Mesenchymal stem cell (in vitro differentiated cells and primary cell): ENCODE results near the gene TESK1.

Experiments
- DNase-seq: peaks from one replicate; pipeline ENCODE4 v3.0.0-alpha.2; 2013
- H2AFZ ChIP-seq: one replicate; pipeline ENCODE4 v1.6.1; 2013; ENCODE audit warnings: low read depth, mild to moderate bottlenecking, control low read depth, inconsistent platforms, low read length, moderate library complexity
- H2AK5ac ChIP-seq: 2 replicates; pipeline ENCODE4 v1.6.1; 2013; ENCODE audit warnings: low read length, moderate library complexity, mild to moderate bottlenecking, inconsistent platforms; ENCODE audit not compliant: severe bottlenecking
- H2BK120ac ChIP-seq: one replicate; pipeline ENCODE4 v1.6.1; 2013; ENCODE audit warnings: low read depth, mild to moderate bottlenecking, inconsistent platforms, low read length, moderate library complexity
- H2BK12ac ChIP-seq, 2 experiments: one replicate each; pipeline ENCODE4 v1.6.1; 2013; ENCODE audit warnings: inconsistent platforms in 2 of 2, low read length in 2 of 2, mild to moderate bottlenecking in 2 of 2, moderate library complexity in 2 of 2, control low read depth in 1 of 2
- H2BK15ac ChIP-seq: one replicate; pipeline ENCODE4 v1.6.1; 2013; ENCODE audit warnings: mild to moderate bottlenecking, low read depth, inconsistent platforms; ENCODE audit not compliant: poor library complexity, severe bottlenecking
- H2BK5ac ChIP-seq: 2 replicates; pipeline ENCODE4 v1.6.1; 2013; ENCODE audit warnings: low read depth, mild to moderate bottlenecking, low read length, control low read depth, inconsistent platforms; ENCODE audit not compliant: poor library complexity, severe bottlenecking
- H3K14ac ChIP-seq, 2 experiments: one replicate each; pipeline ENCODE4 v1.6.1; 2013; ENCODE audit warnings: inconsistent platforms in 2 of 2, low read length in 2 of 2, control low read depth in 1 of 2, mild to moderate bottlenecking in 1 of 2, moderate library complexity in 1 of 2
- H3K18ac ChIP-seq, 2 experiments: one replicate each; pipeline ENCODE4 v1.6.1; 2013; ENCODE audit warnings: inconsistent platforms in 2 of 2, low read length in 2 of 2, control low read depth in 1 of 2, low read depth in 1 of 2, mild to moderate bottlenecking in 1 of 2
- H3K23ac ChIP-seq, 2 experiments: one replicate each; pipeline ENCODE4 v1.6.1; 2013; ENCODE audit warnings: inconsistent platforms in 2 of 2, low read length in 2 of 2, mild to moderate bottlenecking in 2 of 2, moderate library complexity in 2 of 2, control low read depth in 1 of 2
- H3K27ac ChIP-seq: 2 replicates; pipeline ENCODE4 v1.5.1; 2013; ENCODE audit warnings: mild to moderate bottlenecking, moderate library complexity, low read length, control low read depth, inconsistent platforms; ENCODE audit not compliant: poor library complexity, severe bottlenecking
- H3K27me3 ChIP-seq, 2 experiments: 2 replicates each; pipeline versions ENCODE4 v1.6.1 to v1.7.0; 2013; ENCODE audit warnings: low read length in 2 of 2, mild to moderate bottlenecking in 2 of 2, moderate library complexity in 2 of 2, control low read depth in 1 of 2, inconsistent platforms in 1 of 2; ENCODE audit not compliant: control insufficient read depth in 1 of 2, insufficient read depth in 1 of 2
- H3K36me3 ChIP-seq, 2 experiments: 2 replicates each; pipeline versions ENCODE4 v1.6.1 to v1.7.0; 2013; ENCODE audit warnings: low read length in 2 of 2, control low read depth in 1 of 2, inconsistent platforms in 1 of 2, low read depth in 1 of 2, mild to moderate bottlenecking in 1 of 2; ENCODE audit not compliant: insufficient read depth in 2 of 2, control insufficient read depth in 1 of 2
- H3K4ac ChIP-seq, 2 experiments: one replicate each; pipeline ENCODE4 v1.6.1; 2013; ENCODE audit warnings: inconsistent platforms in 2 of 2, low read length in 2 of 2, mild to moderate bottlenecking in 2 of 2, moderate library complexity in 2 of 2, control low read depth in 1 of 2, low read depth in 1 of 2
- H3K4me1 ChIP-seq: 2 replicates; pipeline ENCODE4 v1.6.1; 2013; ENCODE audit warnings: low read depth, low read length, control low read depth; ENCODE audit not compliant: control insufficient read depth, insufficient read depth
- H3K4me2 ChIP-seq: 2 replicates; pipeline ENCODE4 v1.6.1; 2013; ENCODE audit warnings: low read length, mild to moderate bottlenecking, inconsistent platforms; ENCODE audit not compliant: poor library complexity, severe bottlenecking
- H3K4me3 ChIP-seq, 2 experiments: 2 replicates each; pipeline versions ENCODE4 v1.5.1 to v1.7.0; 2013; ENCODE audit warnings: low read length in 2 of 2, mild to moderate bottlenecking in 2 of 2, control low read depth in 1 of 2, low read depth in 1 of 2; ENCODE audit not compliant: insufficient read depth in 1 of 2
- H3K79me1 ChIP-seq: replicated peaks from 2 replicates; pipeline ENCODE4 v1.6.1; 2013; ENCODE audit warnings: mild to moderate bottlenecking, control low read depth, low read length, inconsistent platforms; ENCODE audit not compliant: poor library complexity, severe bottlenecking
- H3K9ac ChIP-seq: 2 replicates; pipeline ENCODE4 v1.7.0; 2013; ENCODE audit warnings: mild to moderate bottlenecking, low read length, moderate library complexity
- H3K9me3 ChIP-seq: 2 replicates; pipeline ENCODE4 v1.7.0; 2013; ENCODE audit warnings: mild to moderate bottlenecking, low read length; ENCODE audit not compliant: control insufficient read depth
- H4K8ac ChIP-seq: one replicate; pipeline ENCODE4 v1.6.1; 2013; ENCODE audit warnings: inconsistent platforms, mild to moderate bottlenecking, low read length, moderate library complexity
- H4K91ac ChIP-seq: one replicate; pipeline ENCODE4 v1.6.1; 2013; ENCODE audit warnings: mild to moderate bottlenecking, low read length, inconsistent platforms
- WGBS: methylation state at CpG from one replicate; pipeline ENCODE4 v1.1.7; 2013; ENCODE audit warnings: mixed read lengths; 5-methylcytosine and 5-hydroxymethylcytosine counted together

The TESK1 gene

GRCh38 chr9:35568196-35568595 is 36.9 kb upstream of the TESK1 start:
- H2AFZ ChIP-seq: no peak overlapping the region
- no peak overlapping the region for H3K9ac ChIP-seq
- no peak overlapping the region for H3K27ac ChIP-seq
- peaks cover 6 to 10% of the 10 kb centered on the region in 2 experiments for H3K36me3 ChIP-seq
- H3K14ac ChIP-seq: no peak overlapping the region
- H3K79me1 ChIP-seq: no peaks in the 10 kb centered on the region
- no peak overlapping the region for H3K4ac ChIP-seq
- H3K18ac ChIP-seq: no peak overlapping the region
- H2BK15ac ChIP-seq: no peak overlapping the region
- no peaks in the 10 kb centered on the region for H3K9me3 ChIP-seq
- H2BK5ac ChIP-seq: no peak overlapping the region
- WGBS: 96% methylated on average over 2 of the region's 4 CpGs
- H2BK120ac ChIP-seq: no peak overlapping the region
- H3K4me3 ChIP-seq: no peak overlapping the region
- no peaks in the 10 kb centered on the region for H3K27me3 ChIP-seq
- no peak overlapping the region for H4K91ac ChIP-seq
- no peak overlapping the region for H2BK12ac ChIP-seq
- peaks cover 4% of the 10 kb centered on the region for H3K4me1 ChIP-seq
- DNase-seq: no peak
- H2AK5ac ChIP-seq: no peak overlapping the region
- no peak overlapping the region for H4K8ac ChIP-seq
- H3K23ac ChIP-seq: no peak overlapping the region
- H3K4me2 ChIP-seq: no peak overlapping the region

GRCh38 chr9:35569206-35569605 is 35.9 kb upstream of the TESK1 start:
- H3K18ac ChIP-seq: no peak overlapping the region

DNA sequence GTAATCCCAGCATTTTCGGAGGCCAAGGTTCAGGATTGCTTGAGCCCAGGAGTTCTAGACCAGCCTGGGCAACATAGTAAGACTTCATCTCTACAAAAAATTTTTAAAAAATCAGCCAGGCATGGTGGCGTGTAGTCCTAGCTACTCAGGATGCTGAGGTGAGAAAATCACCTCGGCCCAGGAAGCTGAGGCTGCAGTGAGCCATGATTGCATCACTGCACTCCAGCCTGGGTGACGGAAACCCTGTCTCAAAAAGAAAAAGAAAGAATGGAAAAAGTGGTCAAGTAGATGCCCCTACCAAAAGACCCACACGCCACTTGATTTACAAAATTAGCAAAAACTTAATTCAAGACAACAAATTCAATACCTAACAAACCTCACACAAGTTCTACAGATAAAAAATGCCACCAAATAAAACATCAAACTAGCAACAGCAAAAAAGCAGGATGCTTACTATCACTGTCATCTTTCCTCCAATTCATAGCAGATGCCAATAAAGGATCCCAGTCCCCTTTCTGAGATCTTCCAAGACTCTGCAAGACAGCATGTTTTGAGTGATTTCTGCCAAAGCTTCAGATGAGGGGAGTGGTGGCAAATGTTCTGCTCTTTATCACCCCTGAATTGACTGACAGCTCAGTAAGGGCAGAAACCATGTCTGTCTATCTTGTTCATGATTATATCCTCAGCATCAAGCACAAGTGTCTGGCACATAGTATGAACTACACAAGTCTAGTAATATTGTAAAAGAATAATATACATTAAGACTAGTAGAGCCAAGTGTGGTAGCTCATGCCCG is 34.2 kb upstream of the TESK1 start:
- Histone ChIP-seq H3K4ac (no peak overlapping the region), H2AFZ (no peak overlapping the region)

More at GRCh38 chr9:35569206-35569605, 35.9 kb upstream of the TESK1 start:
- Histone ChIP-seq H3K9me3 (no peaks in the 10 kb centered on the region), H2BK5ac (no peak overlapping the region), H3K36me3 (peaks cover 0 to 6% of the 10 kb centered on the region in 2 experiments), H2BK120ac (no peak overlapping the region), H4K91ac (no peak overlapping the region), H3K4me2 (no peak overlapping the region), H3K27me3 (no peaks in the 10 kb centered on the region), H3K4me1 (peaks cover 2% of the 10 kb centered on the region), H3K27ac (no peak overlapping the region), H3K4me3 (no peak overlapping the region), H4K8ac (no peak overlapping the region), H2AK5ac (no peak overlapping the region), H3K4ac (no peak overlapping the region), H3K79me1 (no peaks in the 10 kb centered on the region), H2BK15ac (no peak overlapping the region), H2AFZ (no peak overlapping the region), H3K9ac (no peak overlapping the region), H3K23ac (no peak overlapping the region), H3K14ac (no peak overlapping the region), H2BK12ac (no peak overlapping the region)
- 79% methylated on average over 5 of the region's 5 CpGs for WGBS
- DNase-seq: no peak

DNA sequence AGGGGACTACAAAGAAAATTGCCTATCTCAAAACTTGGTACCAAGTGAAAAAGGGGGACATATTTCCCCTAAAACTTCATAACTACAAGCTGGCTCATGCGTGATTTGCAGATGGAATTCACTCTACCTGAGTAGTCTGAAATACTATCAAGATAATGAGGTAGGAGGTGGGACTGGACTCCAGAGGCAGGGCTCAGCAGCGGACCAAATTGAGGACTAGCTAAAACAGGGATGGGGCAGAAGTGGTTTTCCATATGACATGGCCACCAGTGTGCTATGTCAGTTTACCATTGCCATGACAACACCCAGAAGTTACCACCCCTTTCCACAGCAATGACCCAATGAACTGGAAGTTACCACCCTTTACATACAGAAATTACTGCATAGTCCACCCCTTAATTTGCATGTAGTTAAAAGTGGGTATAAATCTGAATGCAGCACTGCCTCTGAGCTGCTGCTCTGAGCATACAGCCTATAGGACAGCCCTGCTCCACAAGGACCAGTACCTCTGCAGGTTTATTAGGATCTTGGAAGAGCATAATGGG is 30.4 kb upstream of the TESK1 start:
- no peak for DNase-seq
- H3K14ac ChIP-seq: no peak overlapping the region
- H3K9me3 ChIP-seq: peaks cover 7% of the 10 kb centered on the region
- H3K36me3 ChIP-seq: no peaks in the 10 kb centered on the region
- H4K91ac ChIP-seq: no peak overlapping the region
- H2AFZ ChIP-seq: no peak overlapping the region
- no peak overlapping the region for H3K18ac ChIP-seq
- WGBS: 93% methylated on average over 1 of the region's 2 CpGs
- H3K4ac ChIP-seq: no peak overlapping the region
- H4K8ac ChIP-seq: no peak overlapping the region
- no peak overlapping the region for H3K9ac ChIP-seq
- no peak overlapping the region for H2BK120ac ChIP-seq
- no peak overlapping the region for H3K23ac ChIP-seq
- H2AK5ac ChIP-seq: no peak overlapping the region
- no peak overlapping the region for H2BK15ac ChIP-seq
- H3K27ac ChIP-seq: no peak overlapping the region
- H3K27me3 ChIP-seq: no peaks in the 10 kb centered on the region
- H2BK12ac ChIP-seq: no peak overlapping the region
- no peak overlapping the region for H3K4me2 ChIP-seq
- H3K79me1 ChIP-seq: no peaks in the 10 kb centered on the region
- H2BK5ac ChIP-seq: no peak overlapping the region
- no peaks in the 10 kb centered on the region for H3K4me1 ChIP-seq
- no peak overlapping the region for H3K4me3 ChIP-seq

More for the DNA sequence above, 34.2 kb upstream of the TESK1 start:
- no peaks in the 10 kb centered on the region for H3K79me1 ChIP-seq
- WGBS: 86% methylated on average over 6 of the region's 6 CpGs
- no peak overlapping the region for H3K27ac ChIP-seq
- no peak overlapping the region for H4K8ac ChIP-seq
- no peaks in the 10 kb centered on the region for H3K9me3 ChIP-seq
- H4K91ac ChIP-seq: no peak overlapping the region
- no peak overlapping the region for H3K4me2 ChIP-seq
- H3K4me1 ChIP-seq: peaks cover 2% of the 10 kb centered on the region
- no peak overlapping the region for H3K14ac ChIP-seq
- no peak overlapping the region for H3K18ac ChIP-seq
- no peak overlapping the region for H2BK15ac ChIP-seq
- no peak overlapping the region for H3K23ac ChIP-seq
- H2BK120ac ChIP-seq: no peak overlapping the region
- H3K9ac ChIP-seq: no peak overlapping the region
- no peak overlapping the region for H2BK12ac ChIP-seq
- DNase-seq: no peak
- H3K36me3 ChIP-seq: no peaks in the 10 kb centered on the region
- H2AK5ac ChIP-seq: no peak overlapping the region
- no peaks in the 10 kb centered on the region for H3K27me3 ChIP-seq
- H3K4me3 ChIP-seq: no peak overlapping the region
- H2BK5ac ChIP-seq: no peak overlapping the region
